Ecto neural progenitor cell (in vitro differentiated cells): Measurements from ENCODE around the gene FOLR3.
"Not testable (repeated sequence)": the region's sequence is repeated elsewhere in the genome, so short reads cannot be mapped to it uniquely, and the experiment has no call there.

Experiments
- DNase-seq: peaks from one replicate; pipeline ENCODE4 v3.0.0-alpha.2; 2018; ENCODE audit warnings: low spot score

The FOLR3 gene

DNA sequence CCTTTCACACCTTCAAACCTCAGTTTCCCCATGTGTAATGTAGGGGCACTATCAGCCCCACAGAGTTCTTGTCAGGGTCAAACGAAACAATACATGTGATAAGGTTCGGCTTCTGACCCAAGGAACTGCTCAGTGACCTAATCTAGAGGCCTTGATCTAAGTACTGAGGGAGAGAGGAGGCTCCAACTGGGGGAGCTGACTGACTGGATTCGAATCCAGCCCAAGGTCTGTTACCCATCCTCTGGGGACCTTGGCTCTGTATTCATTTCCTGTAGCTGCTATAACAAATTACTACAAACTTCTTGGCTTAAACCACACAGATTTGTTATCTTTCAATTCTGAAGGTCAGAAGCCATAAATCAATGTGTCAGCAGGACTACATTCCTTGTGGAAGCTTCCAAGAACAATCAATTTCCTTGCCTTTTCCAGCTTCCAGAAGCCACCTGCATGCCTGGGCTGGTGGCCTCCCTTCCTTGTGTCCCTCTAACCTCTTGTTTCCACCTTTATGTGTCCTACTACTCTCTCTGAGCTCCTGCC is 12.3 kb upstream of the FOLR3 start:
- DNase-seq, result no peak

DNA sequence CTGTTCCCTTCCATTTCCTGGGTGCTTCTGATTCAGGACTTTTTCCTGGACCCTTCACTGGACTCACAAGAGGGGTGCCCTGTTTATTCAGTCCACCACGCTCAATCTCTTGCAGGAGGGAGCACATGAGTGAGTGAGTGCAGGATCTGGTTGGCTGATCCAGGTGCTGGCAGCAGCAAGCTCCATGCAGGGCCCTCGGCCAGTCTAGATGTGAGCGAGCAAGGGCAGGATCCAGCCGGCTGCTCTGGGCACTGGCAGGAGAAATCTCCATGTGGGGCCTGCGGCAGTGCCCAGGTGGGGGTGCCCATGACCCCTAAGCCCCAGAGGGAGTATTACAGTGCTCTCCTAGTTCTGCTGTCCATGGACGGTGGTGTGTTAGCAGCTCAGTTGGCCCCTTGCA is 11.5 kb upstream of the FOLR3 start:
- DNase-seq, result no peak

DNA sequence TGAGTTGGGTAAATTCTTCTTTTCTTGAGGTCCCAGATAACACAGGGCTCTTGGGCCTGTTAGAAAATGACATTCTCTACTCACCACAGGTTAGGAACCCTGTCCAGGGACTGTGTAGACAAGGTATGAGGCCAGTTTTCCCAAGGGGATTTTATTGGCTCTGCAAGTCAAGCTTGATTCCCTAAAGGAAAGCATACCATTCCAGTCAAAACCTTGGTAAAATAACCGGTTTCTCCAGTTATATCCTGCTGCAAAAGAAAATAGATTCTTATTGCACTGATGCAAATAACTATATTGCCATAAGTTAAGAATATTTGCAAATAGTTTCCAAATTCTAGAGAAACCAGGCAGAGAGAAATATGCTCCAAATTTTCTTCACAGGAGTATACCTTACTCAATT is 9.6 kb upstream of the FOLR3 start:
- DNase-seq, result no peak

DNA sequence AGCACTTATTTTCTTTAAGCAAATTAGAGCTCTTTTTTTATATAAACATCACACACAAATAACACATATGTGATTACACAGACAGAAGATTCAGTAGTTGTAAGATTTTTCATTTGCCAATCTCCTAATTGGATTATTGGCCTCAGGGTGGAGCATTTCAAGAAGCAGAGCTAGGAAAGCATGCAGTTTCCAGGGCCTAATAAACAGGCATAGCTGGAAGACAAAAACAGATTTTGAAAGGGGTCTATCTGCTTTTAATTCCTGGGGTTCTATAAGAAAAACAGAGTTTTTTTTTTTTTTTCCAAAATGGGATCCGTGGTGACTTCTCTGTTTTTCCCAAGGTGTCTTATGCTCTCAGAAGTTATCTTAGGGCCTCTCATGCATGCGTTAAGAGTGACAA is 7.6 kb upstream of the FOLR3 start:
- DNase-seq, result no peak

DNA sequence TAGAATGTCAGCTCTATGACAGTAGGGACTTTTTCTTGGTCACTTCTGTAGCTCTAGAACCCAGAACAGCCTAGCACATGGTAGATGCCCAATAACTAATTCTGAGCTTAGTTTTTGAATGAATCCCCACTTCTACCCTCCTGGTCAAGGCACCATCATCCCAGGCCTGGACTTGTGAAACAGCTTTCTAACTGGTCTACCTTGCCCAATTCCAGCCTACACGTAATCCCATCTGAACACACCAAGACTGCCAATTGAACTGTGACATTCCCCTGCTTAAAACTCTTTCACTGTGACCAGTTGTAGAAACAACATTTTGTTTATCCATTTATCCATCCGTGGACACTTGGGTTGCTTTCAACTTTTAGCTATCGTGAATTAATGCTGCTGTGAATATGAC is 6.1 kb upstream of the FOLR3 start:
- DNase-seq, result no peak

DNA sequence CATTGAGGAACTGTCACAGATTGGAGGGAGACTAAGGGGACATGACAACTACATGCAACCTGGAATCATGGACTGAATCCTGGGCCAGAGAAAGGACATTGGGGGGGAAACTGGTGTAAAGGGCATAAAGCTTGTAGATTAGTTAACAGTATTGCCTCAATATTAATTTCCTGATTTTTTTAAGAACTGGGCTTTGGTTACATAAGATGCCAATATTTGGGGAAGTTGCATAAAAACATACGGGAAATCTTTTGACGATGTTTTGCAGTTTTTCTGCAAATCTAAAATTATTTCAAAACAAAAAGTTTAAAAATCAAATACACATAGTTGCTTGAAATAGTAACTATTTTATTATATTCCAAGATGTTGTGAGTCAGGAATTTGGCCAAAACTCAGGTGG is 2.9 kb upstream of the FOLR3 start:
- DNase-seq, result no peak

DNA sequence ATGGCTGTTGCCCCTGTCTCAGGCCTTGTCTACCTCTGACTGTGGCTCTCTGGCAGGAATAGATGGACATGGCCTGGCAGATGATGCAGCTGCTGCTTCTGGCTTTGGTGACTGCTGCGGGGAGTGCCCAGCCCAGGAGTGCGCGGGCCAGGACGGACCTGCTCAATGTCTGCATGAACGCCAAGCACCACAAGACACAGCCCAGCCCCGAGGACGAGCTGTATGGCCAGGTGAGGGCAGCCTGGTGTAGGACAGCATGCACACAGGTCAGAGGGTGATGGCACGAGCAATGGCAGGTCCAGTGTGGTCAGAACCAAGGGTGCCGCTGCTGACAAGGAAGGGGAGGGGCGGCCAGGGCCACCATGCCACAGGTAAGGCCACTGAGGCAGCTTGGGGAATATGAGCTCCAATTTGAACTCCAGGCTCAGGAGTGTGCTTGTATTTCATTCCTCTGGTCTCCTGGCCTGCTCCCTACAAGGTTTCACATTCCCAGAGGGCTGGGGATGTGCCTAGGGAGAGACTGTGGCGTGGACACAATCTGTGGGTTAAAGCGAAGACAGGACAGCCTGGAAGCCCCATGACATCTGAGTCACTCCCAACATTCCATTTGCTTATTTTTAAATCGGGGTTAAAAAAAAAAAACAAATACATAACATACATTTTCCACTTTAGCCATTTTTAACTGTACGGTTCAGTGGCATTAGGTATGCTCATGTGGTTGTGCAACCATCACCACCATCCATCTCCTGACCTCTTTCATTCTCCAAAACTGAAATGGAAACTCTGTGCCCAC is 562 bp downstream of the FOLR3 start:
- DNase-seq, result no peak

DNA sequence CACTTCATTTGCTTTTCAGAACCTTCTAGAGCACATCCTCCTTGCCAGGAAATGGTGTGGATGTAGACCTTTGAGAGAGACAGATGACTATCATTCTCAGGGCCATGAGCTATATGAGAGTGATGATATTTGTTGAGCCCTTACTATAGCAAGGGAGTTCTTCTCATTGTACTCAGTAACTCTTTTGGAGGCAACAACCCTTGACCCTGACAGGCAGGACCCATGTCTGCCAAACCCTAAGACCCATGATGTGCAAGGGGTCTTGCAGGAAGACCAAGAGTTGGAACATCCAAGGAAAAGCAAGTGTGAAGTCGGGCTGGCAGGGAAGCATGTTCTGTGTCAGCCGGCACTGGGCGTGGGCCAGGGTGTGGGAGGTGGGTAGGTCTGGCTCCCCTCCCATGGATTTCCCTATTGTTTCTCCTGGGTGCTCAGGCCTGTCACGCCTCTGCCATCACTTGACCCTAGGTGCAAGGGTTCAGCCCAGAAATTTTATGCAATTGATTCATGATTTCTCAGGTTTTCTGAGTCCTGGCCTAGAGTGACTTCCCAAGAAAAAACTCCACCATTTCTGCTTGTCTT is 1.2 kb downstream of the FOLR3 start:
- no peak for DNase-seq

DNA sequence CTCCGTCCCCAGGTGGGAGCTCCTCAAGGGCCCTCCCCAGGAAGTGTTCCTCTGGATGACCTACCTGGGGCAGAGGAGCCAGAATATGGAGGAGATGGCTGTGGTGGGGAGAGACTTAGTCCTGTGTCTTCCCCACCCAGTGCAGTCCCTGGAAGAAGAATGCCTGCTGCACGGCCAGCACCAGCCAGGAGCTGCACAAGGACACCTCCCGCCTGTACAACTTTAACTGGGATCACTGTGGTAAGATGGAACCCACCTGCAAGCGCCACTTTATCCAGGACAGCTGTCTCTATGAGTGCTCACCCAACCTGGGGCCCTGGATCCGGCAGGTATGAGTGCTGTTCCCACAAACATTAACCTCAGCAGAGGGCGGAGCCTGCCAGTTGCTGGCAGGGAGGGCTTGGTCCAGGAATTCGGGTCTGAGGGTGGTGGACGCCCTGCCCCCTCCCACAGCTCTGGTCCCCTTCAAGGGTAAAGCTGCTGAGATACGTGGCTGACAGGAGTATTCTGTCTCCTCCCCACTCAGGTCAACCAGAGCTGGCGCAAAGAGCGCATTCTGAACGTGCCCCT is 3.4 kb downstream of the FOLR3 start:
- DNase-seq, result no peak

DNA sequence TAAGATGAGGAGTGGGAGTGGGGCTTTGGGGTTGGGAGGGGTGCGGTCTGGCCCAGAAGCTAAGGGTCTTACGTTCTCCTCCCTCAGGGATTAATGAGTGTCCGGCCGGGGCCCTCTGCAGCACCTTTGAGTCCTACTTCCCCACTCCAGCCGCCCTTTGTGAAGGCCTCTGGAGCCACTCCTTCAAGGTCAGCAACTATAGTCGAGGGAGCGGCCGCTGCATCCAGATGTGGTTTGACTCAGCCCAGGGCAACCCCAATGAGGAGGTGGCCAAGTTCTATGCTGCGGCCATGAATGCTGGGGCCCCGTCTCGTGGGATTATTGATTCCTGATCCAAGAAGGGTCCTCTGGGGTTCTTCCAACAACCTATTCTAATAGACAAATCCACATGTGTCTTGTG is 4.0 kb downstream of the FOLR3 start:
- no peak for DNase-seq

DNA sequence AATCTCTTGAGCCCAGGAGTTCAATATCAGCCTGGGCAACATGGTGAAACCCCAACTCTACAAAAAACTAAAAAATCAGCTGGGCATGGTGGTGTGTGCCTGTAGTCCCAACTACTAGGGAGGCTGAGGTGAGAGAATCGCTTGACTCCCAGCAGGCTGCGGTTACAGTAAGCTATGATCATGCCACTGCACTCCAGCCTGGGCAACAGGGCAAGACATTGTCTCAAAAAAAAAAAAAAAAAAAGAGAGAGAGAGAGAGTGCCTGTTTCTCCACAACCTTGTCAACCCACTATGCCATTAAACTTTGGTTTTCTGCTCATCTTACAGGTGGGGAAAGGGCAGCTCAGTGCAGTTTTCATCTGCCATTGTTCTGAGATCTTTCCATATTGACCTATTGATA is 5.1 kb downstream of the FOLR3 start:
- DNase-seq, result no peak

DNA sequence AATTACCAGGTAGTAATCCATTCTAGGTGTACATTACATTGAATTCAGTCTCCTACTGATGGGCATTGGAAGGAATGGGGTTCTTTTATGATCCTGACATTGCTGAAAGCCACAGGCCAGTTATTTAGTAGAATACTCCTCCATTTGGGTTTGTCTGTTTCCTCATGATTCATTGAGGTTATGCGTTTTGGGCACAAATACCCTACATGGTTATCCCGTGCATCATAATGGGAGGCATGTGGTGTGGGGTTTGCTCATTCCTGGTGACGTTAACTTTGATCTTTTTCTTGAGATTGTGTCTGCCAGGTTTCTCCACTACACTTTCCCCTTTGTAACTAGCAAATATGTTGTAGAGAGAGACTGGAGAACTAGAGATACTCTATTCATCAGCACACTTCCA is 5.5 kb downstream of the FOLR3 start:
- no peak for DNase-seq

DNA sequence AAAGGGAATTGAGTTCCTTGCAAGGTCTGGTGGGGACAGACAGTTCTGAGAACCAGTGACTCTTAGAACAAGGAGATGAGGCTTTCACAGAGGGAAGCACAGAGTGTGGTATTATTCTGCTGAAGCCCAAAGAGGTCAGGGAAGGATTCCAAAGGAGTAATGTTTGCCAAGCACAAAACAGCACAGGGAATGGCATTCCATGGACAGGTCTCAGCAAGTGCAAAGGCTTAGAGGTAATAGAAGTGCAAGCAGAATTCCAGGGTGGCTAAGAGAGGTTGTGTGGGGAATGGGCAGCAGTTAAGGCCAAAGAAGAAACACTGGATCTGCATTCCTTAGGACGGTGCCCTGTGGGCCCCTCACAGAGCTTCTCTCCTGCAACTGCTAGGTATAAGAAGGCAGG is 6.6 kb downstream of the FOLR3 start:
- DNase-seq, result not testable (repeated sequence)

DNA sequence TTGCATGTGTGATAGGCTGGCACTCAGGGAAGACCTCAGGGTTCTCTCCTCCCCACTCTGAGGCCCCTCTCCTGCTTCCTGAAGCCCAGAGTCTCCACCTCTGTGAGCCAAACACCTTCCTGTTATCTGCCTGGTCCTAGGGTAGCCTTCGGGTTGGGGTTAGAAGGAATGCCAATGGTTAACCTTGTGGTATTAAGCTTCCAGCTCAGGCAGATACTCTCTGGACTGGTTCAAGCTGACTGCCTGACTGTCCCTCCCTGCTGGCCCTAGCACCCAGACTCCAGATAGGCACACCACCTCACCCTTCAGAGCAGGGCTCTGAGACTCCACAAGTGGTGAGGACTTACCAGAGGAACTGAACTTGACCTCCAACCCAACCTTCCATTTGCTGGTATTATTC is 7.0 kb downstream of the FOLR3 start:
- DNase-seq, result not testable (repeated sequence)

DNA sequence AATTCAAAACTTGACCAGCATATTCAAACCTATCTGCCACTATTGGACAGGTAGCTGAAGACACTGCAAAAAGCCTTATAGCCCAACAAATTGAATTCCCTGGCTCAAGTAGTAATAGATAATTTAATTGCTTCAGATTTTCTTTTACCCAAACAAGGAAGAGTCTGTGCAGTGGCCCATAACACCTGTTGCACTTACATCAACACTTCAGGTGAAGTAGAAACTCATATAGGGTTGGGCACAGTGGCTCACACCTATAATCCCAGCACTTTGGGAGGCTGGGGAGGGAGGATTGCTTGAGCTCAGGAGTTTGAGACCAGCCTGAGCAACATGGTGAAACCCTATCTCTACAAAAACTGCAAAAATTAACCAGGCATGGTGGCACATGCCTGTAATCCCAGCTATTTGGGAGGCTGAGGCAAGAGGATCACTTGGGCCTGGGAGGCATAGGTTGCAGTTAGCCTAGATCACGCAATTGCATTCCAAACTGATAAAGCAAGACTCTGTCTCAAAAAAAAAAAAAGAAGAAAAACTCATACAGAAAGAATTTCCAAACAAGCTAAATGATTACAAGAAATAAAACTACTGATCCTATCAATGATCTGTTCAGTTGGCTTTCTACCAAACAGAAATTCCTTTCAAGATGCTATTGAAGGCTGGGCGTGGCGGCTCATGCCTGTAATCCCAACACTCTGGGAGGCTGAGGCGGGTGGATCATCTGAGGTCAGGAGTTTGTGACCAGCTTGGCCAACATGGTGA is 9.5 kb downstream of the FOLR3 start:
- no peak for DNase-seq

DNA sequence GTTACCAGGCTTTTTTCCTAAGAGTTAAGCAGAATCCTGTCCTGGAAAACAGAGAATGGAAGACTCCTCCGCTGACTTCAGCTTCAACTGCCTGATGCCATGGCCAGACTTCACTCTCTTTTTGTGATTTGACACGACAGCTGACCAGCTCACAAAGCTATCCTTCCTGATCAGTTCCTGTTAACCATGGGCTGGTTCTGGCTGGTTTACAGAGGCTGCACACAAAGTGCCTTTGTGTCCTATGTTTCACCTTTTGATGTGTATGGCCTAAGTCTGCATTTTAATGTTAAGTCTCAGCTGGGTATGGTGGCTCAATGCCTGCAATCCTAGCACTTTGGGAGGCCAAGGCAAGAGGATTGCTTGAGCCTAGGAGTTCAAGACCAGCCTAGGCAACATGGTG is 11.1 kb downstream of the FOLR3 start:
- DNase-seq, result no peak

DNA sequence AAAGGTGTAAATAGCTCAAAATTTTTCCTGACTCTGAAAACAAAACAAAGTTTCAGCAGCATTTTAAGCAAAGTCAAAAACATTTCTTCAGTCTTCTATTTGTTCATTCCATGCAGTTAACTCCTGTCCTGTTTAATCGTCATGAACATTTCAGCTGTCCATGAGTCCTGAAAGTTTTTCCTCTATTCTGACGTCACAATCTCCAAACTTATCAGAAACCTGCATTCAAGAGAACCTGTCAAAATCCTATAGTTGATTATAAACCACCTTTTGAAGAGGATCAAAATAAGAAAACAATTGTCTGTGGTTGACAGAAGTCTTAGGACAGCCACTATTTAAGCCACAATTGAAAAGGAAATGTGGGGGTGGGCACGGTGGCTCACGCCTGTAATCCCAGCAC is 15.4 kb downstream of the FOLR3 start:
- no peak for DNase-seq

DNA sequence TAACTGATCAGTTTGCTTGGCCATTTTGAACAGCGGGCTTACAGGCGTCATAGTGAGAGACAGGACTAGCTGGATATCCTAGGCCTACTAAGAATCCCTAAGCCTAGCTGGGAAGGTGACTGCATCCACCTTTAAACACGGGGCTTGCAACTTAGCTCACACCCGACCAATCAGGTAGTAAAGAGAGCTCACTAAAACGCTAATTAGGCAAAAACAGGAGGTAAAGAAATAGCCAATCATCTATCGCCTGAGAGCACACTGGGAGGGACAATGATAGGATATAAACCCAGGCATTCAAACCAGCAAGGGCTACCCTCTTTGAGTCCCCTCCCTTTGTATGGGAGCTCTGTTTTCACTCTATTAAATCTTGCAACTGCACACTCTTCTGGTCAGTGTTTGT is 18.3 kb downstream of the FOLR3 start:
- not testable (repeated sequence) for DNase-seq

DNA sequence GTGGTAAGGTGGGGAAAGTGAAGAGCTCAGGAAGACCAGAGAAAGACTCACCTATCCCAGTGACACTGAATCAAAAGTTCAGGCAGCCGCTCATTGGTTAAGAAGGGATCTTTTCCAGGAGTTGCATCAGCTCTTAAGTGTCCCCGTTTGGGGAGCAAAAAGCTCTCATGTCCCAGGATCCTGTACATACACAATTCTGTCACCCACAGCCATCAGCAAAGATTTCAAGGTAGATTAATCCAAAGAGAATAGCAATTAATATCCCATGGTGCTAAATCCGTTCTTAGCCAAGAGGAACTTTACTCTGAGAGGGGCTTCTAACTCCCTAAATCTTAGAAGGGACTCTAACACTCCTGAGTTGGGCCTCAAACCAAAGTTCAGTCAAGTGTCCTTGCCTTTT is 19.3 kb downstream of the FOLR3 start:
- no peak for DNase-seq

DNA sequence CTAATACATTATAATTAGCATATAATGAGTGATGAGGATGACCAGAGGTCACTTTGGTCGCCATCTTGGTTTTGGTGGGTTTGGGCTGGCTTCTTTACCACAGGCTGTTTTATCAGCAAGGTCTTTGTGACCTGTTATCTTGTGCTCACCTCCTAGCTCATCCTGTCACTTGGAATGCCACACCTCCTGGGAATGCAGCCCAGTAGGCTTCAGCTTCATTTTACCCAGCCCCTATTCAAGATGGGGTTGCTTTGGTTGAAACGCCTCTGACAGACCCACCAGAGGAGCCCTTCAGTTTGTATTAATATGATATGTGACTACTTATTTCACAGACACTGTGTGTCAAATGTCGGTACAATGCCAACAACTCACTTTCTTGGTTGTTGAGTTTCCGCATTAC is 20.2 kb downstream of the FOLR3 start:
- no peak for DNase-seq

DNA sequence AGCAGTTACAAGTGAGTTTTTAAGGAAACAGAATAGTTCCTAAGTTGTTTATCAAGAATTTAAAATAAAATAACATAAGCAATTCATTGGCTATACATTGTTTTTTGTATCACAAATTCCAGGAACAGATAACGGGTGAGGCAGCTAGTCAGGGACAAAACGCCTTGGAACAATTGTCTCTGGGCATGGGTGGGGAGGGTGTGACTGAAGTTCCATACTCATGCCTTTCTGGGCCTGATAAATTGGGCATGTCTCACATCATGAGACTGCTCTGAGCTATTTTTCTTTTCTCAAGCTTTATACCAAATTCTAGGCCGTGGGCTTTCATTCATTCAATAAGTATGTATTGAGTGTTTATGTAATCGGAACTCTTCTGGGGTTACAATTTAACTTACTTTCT is 21.6 kb downstream of the FOLR3 start:
- no peak for DNase-seq

DNA sequence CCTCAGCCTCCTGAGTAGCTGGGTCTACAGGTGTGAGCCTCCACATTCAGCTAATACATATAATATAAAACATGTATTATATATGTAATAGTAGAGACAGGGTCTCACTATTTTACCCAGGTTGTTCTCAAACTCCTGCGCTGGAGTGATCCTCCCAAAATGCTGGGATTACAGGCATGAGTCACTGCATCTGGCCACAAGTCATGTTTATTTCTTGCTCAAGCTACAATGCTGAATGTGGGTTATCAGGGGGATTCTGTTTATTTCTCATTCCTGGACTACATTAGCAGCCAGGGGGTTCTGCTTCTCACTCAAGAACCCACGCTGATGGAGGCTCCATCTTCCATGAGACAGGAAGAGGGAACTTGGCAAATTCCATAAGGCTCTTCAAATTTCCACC is 24.8 kb downstream of the FOLR3 start:
- DNase-seq, result no peak
